SW480 (cell line): Measurements from ENCODE around the gene RAC3.
A peak's percentile ranks its signal among the peaks of the same experiment; 100 is the strongest.

Source experiments
- DNase-seq: peaks from one replicate; pipeline ENCODE4 v3.0.0-alpha.2; 2016; ENCODE audit warnings: low spot score

The RAC3 gene

DNA sequence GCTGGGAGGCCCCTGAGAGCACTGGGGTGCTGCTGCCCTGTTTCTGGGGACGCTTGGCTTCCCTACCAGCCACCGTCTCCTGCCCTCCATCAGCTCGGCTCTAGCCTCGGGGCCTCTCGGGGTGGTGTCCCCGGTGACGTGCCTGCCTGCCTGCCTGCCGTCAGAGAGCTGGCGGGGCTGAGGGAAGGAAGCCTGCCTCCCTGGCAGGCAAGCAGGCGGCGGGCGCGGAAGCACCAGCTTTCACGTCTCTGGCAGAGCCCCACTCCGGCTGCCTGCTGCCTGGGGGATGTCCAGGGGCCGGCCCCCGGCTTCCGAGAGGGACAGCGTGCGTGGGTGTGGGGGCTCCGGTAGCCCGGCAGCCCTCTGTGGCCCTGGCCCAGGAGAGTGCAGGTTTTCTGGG, 18.1 kb upstream of the RAC3 start:
- peak; percentile 46 for DNase-seq

DNA sequence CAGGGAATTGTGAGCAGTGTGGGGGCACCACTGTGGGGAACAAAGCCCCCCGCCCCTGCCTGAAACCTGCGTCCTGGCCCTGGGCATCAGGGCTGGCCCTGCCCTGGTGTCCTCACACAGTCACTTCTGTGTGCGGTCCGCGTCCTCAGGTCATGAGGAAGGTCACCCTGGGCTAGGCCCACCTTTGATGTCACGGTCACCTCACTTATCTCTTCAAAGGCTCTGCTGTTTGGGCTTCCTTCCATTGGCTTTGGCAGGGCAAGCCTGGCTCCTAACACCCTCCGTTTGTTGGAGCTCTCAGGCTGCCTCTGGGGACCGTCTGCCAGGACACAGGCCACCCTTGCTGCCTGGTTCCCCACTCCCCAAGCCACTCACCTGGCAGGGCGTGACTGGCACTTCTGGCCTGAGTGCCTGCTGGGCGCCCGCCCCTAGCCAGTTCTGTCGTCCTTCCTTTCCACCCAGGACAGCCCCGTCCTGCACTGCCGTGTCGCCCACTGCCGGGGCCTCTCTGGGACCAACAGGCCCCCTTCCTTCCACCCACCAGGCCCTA, 17.6 kb upstream of the RAC3 start:
- peak; percentile 69 for DNase-seq

DNA sequence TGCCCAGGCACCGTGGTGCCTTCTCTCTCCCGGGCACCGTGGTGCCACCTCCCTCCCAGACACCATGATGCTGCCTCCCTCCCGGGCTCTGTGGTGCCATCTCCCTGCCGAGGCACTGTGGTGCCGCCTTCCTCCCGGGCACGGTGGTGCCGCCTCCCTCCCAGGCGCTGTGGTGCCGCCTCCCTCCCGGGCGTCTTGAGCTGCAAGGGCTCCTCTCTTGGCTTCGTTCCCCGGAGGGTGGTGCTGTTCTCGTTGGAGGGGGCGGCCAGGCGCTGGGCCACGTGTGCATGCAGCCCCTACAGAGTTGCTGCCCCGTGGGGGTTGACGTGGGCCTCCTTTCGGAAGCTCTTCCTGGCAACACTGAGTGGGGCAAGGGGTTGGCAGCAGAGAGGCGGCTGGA, 17.0 kb upstream of the RAC3 start:
- peak; percentile 67 for DNase-seq

DNA sequence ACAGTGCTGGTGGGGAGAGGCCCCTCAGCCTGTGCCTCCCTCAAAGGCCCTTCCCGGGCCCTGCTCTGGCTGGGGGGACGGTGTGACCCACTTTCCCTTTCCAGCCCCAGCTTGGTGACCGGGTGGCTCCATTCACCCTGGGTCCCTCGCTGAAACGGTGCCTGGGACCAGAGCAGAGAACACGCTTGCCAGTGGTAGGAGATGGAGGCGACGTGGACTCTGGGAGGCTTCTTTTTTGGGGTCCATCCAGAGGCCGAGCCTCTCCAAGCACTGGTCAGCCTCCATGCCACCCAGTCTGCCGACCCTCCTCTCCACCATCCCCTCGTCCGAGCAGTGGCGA, 16.5 kb upstream of the RAC3 start:
- DNase-seq = no peak

DNA sequence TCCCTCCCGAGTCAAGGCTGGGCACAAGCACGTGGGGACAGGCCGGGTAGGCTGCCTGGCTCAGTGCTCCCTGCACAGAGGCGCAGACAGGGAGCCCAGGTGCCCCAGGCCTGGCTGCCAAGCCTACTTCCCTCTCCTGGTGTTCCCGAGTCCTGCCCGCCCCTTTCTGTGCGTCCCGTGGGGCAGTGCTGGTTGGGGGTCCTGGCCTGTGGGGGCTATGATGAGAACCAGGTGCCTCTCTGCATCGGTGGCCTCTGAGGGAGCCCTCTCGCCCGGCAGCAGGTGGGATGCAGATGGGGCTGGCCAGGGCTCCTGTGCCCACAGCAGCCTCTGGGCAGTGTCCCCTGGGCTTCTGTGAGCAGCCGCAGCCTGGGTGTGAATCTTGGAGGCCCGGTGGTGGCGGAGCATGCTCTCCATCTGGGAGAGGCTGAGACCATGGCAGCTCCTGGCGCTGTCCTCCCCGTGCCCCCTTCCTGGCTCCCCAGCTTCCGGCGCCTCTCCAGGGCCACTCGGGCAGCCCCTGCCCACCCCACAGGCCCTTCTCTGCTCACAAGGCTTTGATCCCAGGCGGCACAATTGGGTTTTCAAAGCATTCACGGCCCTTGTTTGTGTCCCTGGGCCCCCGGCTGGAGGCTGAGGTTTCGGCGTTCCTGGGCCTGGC, 16.0 kb upstream of the RAC3 start:
- DNase-seq = peak; percentile 84

DNA sequence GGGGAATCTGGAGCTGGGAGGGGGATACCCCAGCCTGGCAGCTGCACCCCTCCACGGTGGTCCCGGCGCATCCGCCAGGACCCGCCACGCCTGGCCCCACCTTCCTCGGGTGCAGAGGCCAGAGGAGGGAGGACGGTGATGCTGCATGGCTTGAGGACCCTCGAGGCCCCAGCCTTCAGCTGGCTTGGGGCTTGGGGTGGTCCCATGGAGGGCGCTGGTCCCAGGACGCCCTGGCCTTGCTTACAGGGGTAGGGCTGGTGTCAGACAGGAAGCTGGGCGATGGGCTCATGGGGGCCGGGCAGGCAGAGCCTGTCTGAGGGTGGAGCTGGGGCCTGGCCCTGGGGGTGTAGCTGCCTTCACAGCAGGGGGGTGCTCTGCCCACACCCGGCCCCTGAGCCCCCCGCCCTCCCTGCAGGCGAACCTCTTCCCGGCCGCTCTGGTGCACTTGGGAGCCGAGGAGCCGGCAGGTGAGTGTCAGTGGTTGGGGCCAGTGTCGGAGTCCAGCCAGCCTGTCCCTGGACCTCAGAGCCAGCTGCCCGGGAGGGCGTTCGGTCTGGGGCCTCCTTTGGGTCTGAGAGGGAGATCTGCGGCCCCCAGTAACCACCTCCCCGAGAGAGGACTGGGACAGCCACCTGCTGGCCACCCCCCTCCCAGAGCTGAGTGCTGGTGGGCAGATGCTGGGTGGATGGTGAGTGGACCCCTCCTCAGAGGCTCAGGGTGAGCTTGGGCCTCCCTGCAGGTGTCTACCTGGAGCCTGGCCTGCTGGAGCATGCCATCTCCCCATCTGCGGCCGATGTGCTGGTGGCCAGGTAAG, 15.2 kb upstream of the RAC3 start:
- DNase-seq = peak; percentile 63

DNA sequence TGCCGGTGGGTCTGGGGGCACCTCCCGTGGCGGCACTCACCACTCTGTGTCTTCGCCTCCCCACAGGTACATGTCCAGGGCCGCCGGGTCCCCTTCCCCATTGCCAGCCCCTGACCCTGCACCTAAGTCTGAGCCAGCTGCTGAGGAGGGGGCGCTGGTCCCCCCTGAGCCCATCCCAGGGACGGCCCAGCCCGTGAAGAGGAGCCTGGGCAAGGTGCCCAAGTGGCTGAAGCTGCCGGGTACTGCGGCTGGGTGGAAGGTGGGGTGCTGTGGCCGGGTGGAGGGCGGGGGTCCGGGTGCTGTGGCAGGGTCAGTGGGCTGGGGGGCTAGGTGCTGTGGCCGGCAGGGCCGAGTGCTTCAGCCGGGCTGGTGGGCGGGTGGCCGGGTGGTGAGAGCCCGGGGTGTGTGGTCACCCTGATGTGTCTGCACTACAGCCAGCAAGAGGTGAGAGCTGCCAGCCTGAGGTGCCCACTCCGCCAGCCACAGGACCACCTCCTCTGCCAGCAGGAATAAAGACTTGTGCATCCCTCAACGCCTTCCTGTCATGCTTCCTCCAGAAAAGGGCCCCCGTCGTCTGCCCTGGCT, 14.5 kb upstream of the RAC3 start:
- DNase-seq = no peak

DNA sequence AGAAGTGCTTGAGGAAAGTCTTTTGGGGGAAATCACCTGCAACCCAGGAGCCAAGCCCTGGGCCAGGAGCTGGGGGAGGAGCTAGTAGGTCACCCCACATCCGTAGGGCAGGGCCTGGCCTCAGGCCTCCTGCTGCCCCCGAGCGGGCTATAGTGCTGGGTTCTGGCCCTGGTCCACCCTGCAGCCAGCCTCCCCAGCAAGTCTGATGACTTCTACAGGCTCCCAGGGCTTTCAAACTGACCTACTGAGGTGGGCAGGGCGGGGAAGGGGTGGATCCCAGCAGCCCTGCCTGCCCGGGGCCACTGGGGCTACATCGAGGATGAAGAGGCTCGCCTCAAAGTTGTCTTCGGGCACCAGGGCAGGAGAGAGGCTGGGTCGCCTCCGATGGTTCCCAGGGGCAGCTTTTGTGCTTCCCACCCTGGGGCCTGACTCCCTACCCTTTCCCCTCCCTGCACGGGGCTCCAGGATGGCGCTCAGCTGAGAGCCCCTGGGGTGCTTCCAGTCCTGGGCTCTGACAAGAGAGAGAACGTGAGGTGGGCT, 13.8 kb upstream of the RAC3 start:
- peak; percentile 55 for DNase-seq

DNA sequence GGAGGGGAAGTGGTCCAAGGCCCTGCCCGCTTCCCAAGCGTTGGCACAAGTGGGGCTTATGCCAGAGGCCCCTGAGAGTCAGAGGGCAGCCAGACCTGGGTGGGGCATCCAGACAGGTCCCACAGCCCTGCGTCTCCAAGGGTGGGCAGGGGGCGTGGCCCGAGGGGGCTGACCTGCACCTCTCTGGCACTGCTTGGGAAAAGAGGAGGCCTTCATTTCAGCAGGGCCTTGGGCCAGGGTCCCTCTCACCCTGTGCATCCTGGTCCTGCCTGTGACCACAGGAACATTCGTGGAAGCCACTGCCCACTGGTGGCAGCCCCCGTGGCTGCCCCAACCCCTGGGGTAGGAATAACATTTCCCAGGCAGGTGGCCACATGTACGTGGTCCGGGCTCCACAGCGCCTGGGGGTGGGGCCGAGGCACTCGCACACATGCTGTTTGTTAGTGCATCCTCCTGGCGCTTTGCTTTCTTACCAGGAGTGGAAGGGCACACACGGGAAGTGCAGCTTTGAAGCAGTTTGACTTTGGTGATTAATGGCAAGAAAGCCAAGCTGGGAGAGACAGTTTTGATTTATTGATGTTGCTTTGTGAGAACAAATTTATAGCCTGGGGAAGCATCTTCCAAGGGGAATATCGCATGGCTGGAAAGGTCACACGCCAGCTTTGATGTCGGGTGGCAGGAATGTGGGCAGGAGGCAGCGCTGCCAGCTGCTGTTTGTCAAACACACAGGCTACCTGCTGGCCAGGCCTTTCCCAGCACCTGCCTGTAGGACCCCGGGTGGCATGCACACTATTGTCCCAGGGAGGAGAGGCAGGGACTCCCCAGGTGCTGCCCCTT, 13.1 kb upstream of the RAC3 start:
- peak; percentile 90 for DNase-seq

DNA sequence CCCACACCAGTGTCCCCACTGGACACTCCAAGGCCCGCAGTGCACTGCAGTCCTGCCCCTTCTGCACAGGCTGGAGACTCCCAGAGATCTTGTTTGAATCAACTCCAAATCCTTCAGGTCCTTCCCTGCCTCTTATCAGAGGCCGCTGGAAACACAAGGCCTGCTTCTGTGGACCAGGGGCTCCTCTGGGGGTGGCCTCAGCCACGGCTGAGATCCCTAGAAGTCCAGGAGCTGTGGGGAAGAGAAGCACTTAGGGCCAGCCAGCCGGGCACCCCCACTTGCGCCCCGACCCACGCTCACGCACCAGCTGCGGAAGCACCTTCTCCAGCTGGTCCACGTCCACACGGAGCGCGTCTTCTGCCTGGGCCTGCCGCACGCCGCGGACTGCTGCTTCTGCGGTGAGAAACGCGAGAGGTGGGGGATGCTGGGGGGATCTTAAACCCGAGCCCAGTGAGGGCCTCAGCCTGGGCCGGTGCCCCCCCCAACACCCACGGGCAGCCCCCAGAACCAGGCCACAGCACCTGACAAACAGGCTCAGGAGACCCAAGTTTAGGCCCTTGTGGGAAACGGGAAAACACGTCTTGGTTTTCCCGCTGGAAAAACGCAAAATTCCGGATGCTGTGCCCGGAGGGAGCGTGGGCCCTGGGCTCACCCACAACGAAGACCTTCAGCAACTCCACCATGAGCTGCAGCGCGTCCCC, 12.3 kb upstream of the RAC3 start:
- no peak for DNase-seq

DNA sequence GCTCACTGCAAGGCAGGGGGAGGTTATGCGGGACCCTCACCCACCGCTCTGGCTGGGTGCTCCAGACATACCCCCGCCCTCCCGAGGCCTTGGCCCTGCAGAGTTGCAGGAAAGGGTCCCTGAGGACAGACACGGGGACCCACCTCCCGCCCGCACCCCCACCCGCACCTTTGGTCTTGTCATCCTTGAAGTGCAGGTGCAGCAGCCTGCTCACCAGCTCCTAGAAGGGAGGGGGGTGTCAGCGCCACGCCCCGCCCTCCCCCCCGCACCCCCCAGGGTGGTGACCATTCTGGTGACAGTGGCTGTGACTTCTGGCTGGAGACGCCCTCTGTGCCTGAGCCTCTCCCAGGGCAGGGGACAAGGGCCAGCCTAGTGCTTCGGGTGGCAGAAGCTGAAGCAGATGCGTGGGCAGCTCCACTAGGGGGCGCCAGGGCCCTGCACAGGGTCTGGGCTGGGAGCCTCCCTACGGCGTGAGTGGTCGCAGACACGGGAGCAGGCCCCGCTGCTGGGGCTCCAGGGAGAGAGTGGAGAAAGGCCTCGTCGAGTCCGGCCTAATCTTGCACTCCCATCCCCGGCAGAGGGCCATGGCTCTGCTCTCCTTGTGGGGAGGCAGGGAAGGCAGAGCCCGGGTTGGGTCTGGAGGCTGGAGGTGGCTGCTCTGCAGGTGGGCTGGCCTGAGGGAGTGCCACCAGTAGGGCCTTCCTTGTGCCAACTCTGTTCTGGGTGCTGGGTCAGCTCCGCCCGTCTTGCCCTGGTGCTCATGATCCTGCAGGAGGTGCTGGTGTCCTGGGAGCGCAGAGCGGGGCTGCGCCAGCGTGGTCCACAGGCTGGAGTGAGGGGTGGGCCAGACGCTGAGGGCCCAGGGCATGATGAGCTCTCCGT, 11.5 kb upstream of the RAC3 start:
- peak; percentile 82 for DNase-seq

DNA sequence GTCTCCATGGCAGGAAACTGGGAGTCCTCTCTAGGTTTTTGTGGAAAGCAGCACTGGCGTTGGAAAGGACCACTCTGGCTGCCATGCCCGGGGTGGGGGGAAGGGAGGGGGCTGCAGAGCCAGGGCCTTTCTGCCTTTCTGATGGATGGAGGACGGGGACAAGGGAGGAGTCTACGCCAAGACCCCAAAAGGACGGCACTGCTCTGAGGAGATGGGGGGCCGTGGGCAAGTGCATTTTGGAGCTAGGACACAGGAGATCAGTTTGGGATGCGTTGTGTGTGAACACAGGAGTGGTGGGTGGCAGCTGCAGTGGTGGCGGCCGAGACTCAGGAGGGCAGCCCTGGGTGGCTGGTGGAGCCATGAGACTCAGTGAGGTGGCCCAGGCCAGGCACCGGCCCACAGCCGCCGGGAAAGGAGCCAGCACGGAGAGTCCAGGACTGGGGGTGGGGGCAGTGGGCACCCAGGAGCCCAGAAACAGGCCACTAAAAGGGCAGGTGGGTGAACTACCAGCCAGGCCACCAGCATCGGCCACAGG, 10.8 kb upstream of the RAC3 start:
- DNase-seq = no peak

DNA sequence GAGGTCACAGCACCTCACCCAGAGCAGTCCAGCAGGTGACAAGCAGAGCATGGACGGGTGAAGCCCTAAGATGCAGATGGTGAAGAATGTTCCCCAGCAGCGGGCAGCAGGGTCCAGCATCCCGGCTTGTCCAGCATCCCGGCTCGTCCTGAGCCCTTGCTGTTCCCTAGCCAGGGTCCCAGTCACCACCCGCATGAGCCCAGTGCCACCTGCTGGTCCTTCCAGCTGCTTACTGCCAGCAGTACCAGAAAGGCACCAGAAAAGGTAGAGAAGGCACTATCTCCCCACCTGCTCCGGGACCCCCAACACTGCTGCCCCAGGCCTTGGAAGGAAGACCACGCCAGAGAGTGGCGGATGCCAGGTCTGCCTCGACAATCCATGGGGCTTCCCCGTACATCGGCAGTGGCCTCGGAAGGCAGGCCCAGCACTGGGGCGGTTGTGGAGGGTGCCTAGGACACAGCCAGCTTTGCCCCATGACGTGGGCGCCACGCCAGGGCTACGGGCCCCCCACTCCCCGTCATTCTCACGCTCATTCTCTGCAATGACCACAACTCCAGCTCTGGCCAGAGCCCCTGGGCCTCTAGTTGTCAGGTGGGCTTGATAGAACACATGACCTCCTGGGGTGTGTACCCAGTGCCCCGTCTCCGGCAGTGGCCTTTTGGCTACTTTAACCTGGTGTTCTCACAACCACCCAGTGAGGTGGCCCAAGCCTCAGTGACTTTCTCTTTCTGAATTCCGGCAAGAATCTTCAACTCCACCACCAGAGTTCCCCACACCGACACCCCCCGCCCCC, 10.2 kb upstream of the RAC3 start:
- DNase-seq = peak; percentile 89

DNA sequence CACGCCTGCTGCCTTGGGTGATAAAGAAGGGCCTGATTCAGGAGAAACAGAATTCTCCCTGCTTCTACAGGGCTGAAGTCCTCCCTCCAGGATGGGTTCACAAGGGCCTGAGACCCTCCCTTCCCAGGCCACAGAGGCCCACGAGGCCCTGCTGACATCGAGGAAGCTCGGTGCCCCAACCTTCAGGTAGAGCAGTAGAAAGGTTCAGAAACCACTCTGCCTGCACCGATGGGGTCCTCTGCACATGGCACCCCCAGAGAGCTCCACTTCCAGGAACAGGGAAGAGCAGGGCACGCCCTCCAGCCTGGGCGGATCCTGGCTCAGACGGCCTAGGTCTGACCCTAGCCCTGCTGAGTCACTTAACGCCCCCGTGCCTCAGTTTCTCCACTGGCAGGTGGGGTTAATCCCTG, 9.6 kb upstream of the RAC3 start:
- peak; percentile 52 for DNase-seq

DNA sequence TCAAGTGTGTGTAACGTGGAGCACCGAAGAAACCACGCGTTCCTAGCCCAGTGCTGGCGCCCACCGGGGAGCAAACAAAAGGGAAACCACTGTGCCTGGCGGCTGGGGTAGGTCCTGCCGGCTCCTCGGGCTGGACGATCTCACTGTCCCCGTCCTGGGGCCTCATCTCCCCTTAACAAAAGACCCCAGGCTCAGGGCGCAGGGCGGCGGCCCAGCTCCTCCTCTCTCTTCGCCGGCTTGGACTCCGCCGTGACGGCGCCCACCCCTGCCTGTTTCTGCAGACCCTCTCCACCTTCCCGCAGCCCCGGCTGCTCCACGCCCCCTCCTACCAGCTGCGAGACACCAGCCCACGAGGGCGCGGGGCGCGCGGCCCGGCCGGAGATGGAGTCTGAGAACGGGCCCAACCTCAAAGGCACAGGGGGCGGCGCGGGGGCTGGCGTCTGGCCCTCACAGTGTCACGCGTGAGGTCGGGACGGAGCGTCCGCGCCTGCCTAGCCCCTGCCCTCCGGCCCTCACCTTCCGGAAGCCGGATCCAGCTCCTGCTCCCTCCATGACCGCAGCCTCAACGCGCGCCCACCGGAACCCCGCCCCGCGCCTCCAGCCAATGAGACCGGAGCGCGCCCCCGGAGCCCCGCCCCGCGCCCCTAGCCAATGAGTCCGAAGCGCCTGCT, 9.0 kb upstream of the RAC3 start, which contains the start of gene CENPX:
TSS of gene CENPX (minus strand) at position 569 of the 671 bp plus-strand sequence. CDS start at position 552, 17 bp downstream.
- DNase-seq = peak; percentile 48

DNA sequence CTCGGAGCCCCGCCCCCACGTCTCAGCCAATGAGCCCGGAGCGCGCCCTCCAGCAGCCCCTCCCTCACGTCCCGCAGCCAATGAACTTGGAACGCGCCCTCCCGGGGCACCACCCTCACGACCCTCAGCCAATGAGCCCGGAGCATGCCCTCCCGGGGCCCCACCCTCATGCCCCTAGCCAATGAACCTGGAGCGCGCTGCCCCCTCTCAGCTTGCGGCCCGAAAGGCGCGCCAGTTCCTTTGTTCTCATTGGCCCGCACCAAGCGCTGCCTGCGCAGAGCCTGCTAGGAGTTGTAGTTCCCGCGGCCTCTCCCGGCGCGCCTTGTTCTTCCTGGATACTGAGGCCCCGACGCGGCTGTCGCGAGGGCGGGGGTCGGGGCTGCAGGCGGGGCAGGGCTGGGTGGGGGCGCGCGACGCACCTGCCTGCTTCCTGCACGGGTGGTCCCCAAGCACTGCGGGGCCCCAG, 8.5 kb upstream of the RAC3 start, which contains the start of gene LRRC45:
TSS of gene LRRC45 (plus strand) at position 325 of the 466 bp plus-strand sequence. CDS start 339 bp downstream, outside the sequence.
- DNase-seq = peak; percentile 98

DNA sequence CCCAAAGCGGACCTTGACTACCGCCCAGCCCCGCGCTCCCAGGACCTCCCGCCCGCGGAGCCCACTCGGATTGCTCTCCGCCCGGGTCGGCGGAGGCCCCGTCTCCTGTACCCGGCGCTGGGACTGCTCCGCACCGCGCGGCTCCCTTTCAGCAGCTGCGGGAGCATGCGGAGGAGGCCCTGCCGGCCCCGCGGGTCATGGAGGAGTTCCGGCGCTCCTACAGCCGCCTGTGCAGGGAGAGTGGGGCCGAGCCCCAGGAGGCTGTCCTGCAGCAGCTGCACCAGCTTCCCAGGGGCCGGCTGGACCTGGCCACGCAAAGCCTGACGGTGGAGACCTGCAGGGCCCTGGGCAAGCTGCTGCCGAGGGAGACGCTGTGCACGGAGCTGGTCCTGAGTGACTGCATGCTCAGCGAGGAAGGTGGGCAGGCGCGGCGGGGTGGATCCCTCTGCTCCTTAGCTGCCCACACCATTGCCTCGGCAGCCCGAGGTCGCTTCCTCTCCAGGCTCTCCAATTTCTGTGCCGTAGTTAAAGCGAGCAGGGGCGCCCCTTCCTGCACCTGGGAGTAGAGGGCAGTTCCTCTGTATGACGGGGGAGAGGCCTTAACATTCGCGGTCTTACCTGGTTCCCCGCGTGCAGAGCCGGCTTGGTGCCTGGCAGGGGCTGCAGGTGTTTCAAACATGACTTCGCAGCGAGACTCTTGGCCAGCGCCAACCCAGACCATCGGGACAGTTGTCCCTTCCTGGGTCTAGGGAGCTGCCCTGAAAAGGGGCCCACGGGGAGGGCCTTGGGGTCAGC, 7.8 kb upstream of the RAC3 start:
- DNase-seq = peak; percentile 47
